Measurements from ENCODE around the gene PDE3B. TPM values are rescaled to one million over a fixed set of nuclear protein-coding genes. Genes with fewer than 3 reads are reported as not detected.

The PDE3B gene
- total RNA-seq, 1 experiment from 2014 or later = 6.7 TPM

GRCh38 chr11:14751975-14752407 is 108.4 kb downstream of the PDE3B start:
- Histone ChIP-seq H3K27me3 (ENCODE audit: insufficient read depth, low read length) (no peaks in the 10 kb centered on the region), H3K9ac (ENCODE audit: low read length) (no peak overlapping the region), H3K4me2 (ENCODE audit: low read length) (no peak overlapping the region), H2AFZ (ENCODE audit: low read depth, low read length, poor library complexity, severe bottlenecking) (no peak overlapping the region), H4K20me1 (ENCODE audit: insufficient read depth) (no peaks in the 10 kb centered on the region), H3K9me3 (ENCODE audit: control insufficient read depth in 1 of 2, insufficient read depth in 1 of 2, low read depth in 1 of 2, low read length in 2 of 2) (no peaks in the 10 kb centered on the region), H3K4me3 (replicated peaks in 1 of 2; ENCODE audit: low read depth in 1 of 2, low read length in 2 of 2) (no peak overlapping the region), H3K9me2 (ENCODE audit: insufficient read depth) (no peaks in the 10 kb centered on the region), H3K36me3 (ENCODE audit: control insufficient read depth in 1 of 2, insufficient read depth in 2 of 2, low read length in 2 of 2) (no peaks in the 10 kb centered on the region), H3K4me1 (ENCODE audit: control insufficient read depth in 1 of 2, insufficient read depth in 2 of 2, low read length in 2 of 2) (no peaks in the 10 kb centered on the region), H3K27ac (ENCODE audit: low read depth, low read length) (no peak overlapping the region), H3K79me2 (ENCODE audit: insufficient read depth, low read length) (no peaks in the 10 kb centered on the region)
- RAD21 ChIA-PET (ENCODE audit: low non-redundant PET in 1 of 2, low total read pairs in 2 of 2, uncharacterized antibody in 2 of 2, unreplicated experiment in 2 of 2) = no interaction called here
- CTCF ChIA-PET = no interaction called here
- intact Hi-C loops (cut with micrococcal nuclease) = no loop called here
- no peak for TF ChIP-seq YY1 (IDR thresholded peaks at IDR 0.05; ENCODE audit: extremely low read depth, insufficient replicate concordance, low read depth, low read length)
- no TSS peak for BruUV-seq (replicated peaks)
- POLR2A ChIA-PET = no interaction called here
- DNase-seq (ENCODE audit: low read depth, low spot score) (no peak), ATAC-seq (no peak)

GRCh38 chr11:14755140-14755539 is 111.5 kb downstream of the PDE3B start:
- ChIA-PET POLR2A (no interaction called here), CTCF (no interaction called here), RAD21 (ENCODE audit: low non-redundant PET in 1 of 2, low total read pairs in 2 of 2, uncharacterized antibody in 2 of 2, unreplicated experiment in 2 of 2) (no interaction called here)
- Histone ChIP-seq H3K36me3 (ENCODE audit: control insufficient read depth in 1 of 2, insufficient read depth in 2 of 2, low read length in 2 of 2) (no peaks in the 10 kb centered on the region), H4K20me1 (ENCODE audit: insufficient read depth) (no peaks in the 10 kb centered on the region), H3K9me3 (ENCODE audit: control insufficient read depth in 1 of 2, insufficient read depth in 1 of 2, low read depth in 1 of 2, low read length in 2 of 2) (no peaks in the 10 kb centered on the region), H2AFZ (ENCODE audit: low read depth, low read length, poor library complexity, severe bottlenecking) (no peak overlapping the region), H3K9ac (ENCODE audit: low read length) (no peak overlapping the region), H3K9me2 (ENCODE audit: insufficient read depth) (no peaks in the 10 kb centered on the region), H3K4me1 (ENCODE audit: control insufficient read depth in 1 of 2, insufficient read depth in 2 of 2, low read length in 2 of 2) (no peaks in the 10 kb centered on the region), H3K79me2 (ENCODE audit: insufficient read depth, low read length) (no peaks in the 10 kb centered on the region), H3K27ac (ENCODE audit: low read depth, low read length) (no peak overlapping the region), H3K4me3 (replicated peaks in 1 of 2; ENCODE audit: low read depth in 1 of 2, low read length in 2 of 2) (no peak overlapping the region), H3K4me2 (ENCODE audit: low read length) (no peak overlapping the region), H3K27me3 (ENCODE audit: insufficient read depth, low read length) (no peaks in the 10 kb centered on the region)
- ATAC-seq (no peak), DNase-seq (ENCODE audit: low read depth, low spot score) (no peak)
- no peak for TF ChIP-seq EGR1 (IDR thresholded peaks at IDR 0.05; ENCODE audit: low read depth)
- TF ChIP-seq POLR2AphosphoS5 (IDR thresholded peaks at IDR 0.05; ENCODE audit: low read depth, low read length) = no peak
- TF ChIP-seq ZFX (IDR thresholded peaks at IDR 0.05) = no peak
- TF ChIP-seq REST (IDR thresholded peaks at IDR 0.05; ENCODE audit: low read depth) = no peak
- no peak for TF ChIP-seq MAX (IDR thresholded peaks at IDR 0.05)
- TF ChIP-seq FOSL1 (IDR thresholded peaks at IDR 0.05; ENCODE audit: low read depth) = no peak
- no peak for TF ChIP-seq ZBTB33 (IDR thresholded peaks at IDR 0.05; ENCODE audit: extremely low read depth, insufficient replicate concordance, low read length)
- no peak for TF ChIP-seq ELF1 (IDR thresholded peaks at IDR 0.05; ENCODE audit: borderline replicate concordance, low read depth)
- no TSS peak for BruUV-seq (replicated peaks)
- intact Hi-C loops (cut with micrococcal nuclease) = no loop called here
